ENCODE measurements around the gene SIK3. TPM values are rescaled to one million over a fixed set of nuclear protein-coding genes. Genes with fewer than 3 reads are reported as not detected.

SIK3 gene
- total and polyA plus RNA-seq, 2 experiments from 2014 or later, result 6.1 to 33.9 TPM

DNA sequence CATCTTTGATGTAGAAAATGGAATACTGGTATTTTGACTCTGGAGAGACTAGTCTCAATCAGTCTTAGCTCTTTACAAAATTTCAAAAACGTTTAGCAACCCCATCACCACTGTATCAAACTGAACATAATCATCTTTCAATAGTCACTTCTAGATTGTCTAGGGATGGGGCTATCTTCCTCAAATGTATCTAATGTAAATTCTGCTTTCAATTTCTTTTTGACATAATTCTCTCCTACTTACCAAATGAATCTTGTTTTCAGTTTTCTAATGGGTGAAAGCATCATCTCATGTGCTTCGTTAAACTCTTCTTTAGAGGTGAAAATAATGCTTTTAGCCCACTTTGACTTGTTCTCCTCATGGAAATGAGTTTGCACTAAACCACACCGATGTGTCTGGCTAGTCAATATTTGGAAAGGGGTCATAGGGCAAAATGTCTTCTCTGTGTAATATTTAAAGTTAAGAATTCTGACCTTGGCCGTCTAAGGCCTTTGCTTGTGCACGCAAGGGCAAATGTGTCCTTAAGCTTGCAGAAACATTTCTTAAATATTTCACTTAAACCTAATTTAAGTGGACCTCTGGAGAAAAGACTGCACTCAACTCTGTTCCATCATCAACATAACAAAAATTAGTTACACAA is 5.2 kb downstream of the SIK3 start:
- Histone ChIP-seq H3F3A (replicated peaks; ENCODE audit: low read depth) (no peaks in the 10 kb centered on the region), H3K4me2 (no peak overlapping the region), H3K27me3 (ENCODE audit: insufficient read depth) (no peaks in the 10 kb centered on the region), H3K27ac (ENCODE audit: low read depth) (0 out of 2 replicates have a peak overlapping the region, but pooled peaks have one; percentile 39), H3K36me3 (ENCODE audit: insufficient read depth) (no peaks in the 10 kb centered on the region), H3K4me1 (ENCODE audit: insufficient read depth) (peaks cover 23% of the 10 kb centered on the region), H3K9me2 (ENCODE audit: insufficient read depth) (no peaks in the 10 kb centered on the region), H4K20me1 (replicated peaks; ENCODE audit: insufficient read depth) (peaks cover 44% of the 10 kb centered on the region), H2AFZ (no peak overlapping the region), H3K4me3 (no peak overlapping the region), H3K79me2 (replicated peaks; ENCODE audit: insufficient read depth) (peaks cover 97% of the 10 kb centered on the region)
- no peak for ATAC-seq
- no peak for DNase-seq (ENCODE audit: low spot score)
- H3K36me3 Mint-ChIP-seq (ENCODE audit: low read depth), result peaks cover 12% of the 10 kb centered on the region
- peaks cover 7% of the 10 kb centered on the region for H3K27me3 Mint-ChIP-seq (ENCODE audit: insufficient read depth, low read depth, poor library complexity)
- H3K4me3 Mint-ChIP-seq, result no peak overlapping the region
- no peaks in the 10 kb centered on the region; the same call in 1 of the 3 replicates for H3K9me3 Mint-ChIP-seq
- TF ChIP-seq JUNB (IDR thresholded peaks at IDR 0.05; ENCODE audit: unreplicated experiment), result no peak
- TF ChIP-seq POLR2AphosphoS5 (IDR thresholded peaks at IDR 0.05; ENCODE audit: low read depth), result no peak
- TF ChIP-seq, protein P1, sequence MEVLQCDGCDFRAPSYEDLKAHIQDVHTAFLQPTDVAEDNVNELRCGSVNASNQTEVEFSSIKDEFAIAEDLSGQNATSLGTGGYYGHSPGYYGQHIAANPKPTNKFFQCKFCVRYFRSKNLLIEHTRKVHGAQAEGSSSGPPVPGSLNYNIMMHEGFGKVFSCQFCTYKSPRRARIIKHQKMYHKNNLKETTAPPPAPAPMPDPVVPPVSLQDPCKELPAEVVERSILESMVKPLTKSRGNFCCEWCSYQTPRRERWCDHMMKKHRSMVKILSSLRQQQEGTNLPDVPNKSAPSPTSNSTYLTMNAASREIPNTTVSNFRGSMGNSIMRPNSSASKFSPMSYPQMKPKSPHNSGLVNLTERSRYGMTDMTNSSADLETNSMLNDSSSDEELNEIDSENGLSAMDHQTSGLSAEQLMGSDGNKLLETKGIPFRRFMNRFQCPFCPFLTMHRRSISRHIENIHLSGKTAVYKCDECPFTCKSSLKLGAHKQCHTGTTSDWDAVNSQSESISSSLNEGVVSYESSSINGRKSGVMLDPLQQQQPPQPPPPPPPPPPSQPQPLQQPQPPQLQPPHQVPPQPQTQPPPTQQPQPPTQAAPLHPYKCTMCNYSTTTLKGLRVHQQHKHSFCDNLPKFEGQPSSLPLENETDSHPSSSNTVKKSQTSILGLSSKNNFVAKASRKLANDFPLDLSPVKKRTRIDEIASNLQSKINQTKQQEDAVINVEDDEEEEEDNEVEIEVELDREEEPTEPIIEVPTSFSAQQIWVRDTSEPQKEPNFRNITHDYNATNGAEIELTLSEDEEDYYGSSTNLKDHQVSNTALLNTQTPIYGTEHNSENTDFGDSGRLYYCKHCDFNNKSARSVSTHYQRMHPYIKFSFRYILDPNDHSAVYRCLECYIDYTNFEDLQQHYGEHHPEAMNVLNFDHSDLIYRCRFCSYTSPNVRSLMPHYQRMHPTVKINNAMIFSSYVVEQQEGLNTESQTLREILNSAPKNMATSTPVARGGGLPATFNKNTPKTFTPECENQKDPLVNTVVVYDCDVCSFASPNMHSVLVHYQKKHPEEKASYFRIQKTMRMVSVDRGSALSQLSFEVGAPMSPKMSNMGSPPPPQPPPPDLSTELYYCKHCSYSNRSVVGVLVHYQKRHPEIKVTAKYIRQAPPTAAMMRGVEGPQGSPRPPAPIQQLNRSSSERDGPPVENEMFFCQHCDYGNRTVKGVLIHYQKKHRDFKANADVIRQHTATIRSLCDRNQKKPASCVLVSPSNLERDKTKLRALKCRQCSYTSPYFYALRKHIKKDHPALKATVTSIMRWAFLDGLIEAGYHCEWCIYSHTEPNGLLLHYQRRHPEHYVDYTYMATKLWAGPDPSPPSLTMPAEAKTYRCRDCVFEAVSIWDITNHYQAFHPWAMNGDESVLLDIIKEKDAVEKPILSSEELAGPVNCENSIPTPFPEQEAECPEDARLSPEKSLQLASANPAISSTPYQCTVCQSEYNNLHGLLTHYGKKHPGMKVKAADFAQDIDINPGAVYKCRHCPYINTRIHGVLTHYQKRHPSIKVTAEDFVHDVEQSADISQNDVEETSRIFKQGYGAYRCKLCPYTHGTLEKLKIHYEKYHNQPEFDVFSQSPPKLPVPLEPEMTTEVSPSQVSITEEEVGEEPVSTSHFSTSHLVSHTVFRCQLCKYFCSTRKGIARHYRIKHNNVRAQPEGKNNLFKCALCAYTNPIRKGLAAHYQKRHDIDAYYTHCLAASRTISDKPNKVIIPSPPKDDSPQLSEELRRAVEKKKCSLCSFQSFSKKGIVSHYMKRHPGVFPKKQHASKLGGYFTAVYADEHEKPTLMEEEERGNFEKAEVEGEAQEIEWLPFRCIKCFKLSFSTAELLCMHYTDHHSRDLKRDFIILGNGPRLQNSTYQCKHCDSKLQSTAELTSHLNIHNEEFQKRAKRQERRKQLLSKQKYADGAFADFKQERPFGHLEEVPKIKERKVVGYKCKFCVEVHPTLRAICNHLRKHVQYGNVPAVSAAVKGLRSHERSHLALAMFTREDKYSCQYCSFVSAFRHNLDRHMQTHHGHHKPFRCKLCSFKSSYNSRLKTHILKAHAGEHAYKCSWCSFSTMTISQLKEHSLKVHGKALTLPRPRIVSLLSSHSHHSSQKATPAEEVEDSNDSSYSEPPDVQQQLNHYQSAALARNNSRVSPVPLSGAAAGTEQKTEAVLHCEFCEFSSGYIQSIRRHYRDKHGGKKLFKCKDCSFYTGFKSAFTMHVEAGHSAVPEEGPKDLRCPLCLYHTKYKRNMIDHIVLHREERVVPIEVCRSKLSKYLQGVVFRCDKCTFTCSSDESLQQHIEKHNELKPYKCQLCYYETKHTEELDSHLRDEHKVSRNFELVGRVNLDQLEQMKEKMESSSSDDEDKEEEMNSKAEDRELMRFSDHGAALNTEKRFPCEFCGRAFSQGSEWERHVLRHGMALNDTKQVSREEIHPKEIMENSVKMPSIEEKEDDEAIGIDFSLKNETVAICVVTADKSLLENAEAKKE (CRISPR knock-in tag; IDR thresholded peaks at IDR 0.05), result no peak
- TF ChIP-seq NANOG (IDR thresholded peaks at IDR 0.05; ENCODE audit: borderline replicate concordance), result no peak
- TF ChIP-seq REST (IDR thresholded peaks at IDR 0.05; ENCODE audit: unreplicated experiment), result no peak
- TF ChIP-seq, protein P2, sequence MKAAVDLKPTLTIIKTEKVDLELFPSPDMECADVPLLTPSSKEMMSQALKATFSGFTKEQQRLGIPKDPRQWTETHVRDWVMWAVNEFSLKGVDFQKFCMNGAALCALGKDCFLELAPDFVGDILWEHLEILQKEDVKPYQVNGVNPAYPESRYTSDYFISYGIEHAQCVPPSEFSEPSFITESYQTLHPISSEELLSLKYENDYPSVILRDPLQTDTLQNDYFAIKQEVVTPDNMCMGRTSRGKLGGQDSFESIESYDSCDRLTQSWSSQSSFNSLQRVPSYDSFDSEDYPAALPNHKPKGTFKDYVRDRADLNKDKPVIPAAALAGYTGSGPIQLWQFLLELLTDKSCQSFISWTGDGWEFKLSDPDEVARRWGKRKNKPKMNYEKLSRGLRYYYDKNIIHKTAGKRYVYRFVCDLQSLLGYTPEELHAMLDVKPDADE (IDR thresholded peaks at IDR 0.05), result no peak
- TF ChIP-seq ZNF114 (CRISPR knock-in tag; IDR thresholded peaks at IDR 0.05), result no peak
- TF ChIP-seq CREB1 (CRISPR knock-in tag; IDR thresholded peaks at IDR 0.05; ENCODE audit: low read depth), result no peak
- TF ChIP-seq STAT1 (IDR thresholded peaks at IDR 0.05; ENCODE audit: unreplicated experiment), result no peak
- no peak for TF ChIP-seq EZH2 (IDR thresholded peaks at IDR 0.05; ENCODE audit: low read depth, unreplicated experiment)
- TF ChIP-seq ZNF331 (CRISPR knock-in tag; IDR thresholded peaks at IDR 0.05; ENCODE audit: low read depth), result no peak
- TF ChIP-seq, protein P3, sequence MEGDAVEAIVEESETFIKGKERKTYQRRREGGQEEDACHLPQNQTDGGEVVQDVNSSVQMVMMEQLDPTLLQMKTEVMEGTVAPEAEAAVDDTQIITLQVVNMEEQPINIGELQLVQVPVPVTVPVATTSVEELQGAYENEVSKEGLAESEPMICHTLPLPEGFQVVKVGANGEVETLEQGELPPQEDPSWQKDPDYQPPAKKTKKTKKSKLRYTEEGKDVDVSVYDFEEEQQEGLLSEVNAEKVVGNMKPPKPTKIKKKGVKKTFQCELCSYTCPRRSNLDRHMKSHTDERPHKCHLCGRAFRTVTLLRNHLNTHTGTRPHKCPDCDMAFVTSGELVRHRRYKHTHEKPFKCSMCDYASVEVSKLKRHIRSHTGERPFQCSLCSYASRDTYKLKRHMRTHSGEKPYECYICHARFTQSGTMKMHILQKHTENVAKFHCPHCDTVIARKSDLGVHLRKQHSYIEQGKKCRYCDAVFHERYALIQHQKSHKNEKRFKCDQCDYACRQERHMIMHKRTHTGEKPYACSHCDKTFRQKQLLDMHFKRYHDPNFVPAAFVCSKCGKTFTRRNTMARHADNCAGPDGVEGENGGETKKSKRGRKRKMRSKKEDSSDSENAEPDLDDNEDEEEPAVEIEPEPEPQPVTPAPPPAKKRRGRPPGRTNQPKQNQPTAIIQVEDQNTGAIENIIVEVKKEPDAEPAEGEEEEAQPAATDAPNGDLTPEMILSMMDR (conservative IDR thresholded peaks at IDR 0.05; ENCODE audit: low read depth in 2 of 2), result no peak
- TF ChIP-seq EZH2phosphoT487 (IDR thresholded peaks at IDR 0.05; ENCODE audit: unreplicated experiment), result no peak
- no peak overlapping the region for H3K27ac Mint-ChIP-seq
- H3K4me1 Mint-ChIP-seq, result peaks cover 29% of the 10 kb centered on the region

Data from GM23338 (cell line).